ENCODE results near the gene CTNND2.

CTNND2 gene

GRCh38 chr5:11258001-11258400 lies 646.2 kb downstream of the CTNND2 start:
- no peak for DNase-seq (ENCODE audit: low spot score)

- no peak for DNase-seq (ENCODE audit: low spot score)
Observed at GRCh38 chr5:11252523-11252922, 651.7 kb downstream of the CTNND2 start.

- no peak for DNase-seq (ENCODE audit: low spot score)
Observed at GRCh38 chr5:11252075-11252474, 652.2 kb downstream of the CTNND2 start.

- DNase-seq (ENCODE audit: low spot score), result no peak
Observed at GRCh38 chr5:11251247-11251646, 653.0 kb downstream of the CTNND2 start.

GRCh38 chr5:11248966-11249365 lies 655.3 kb downstream of the CTNND2 start:
- no peak for DNase-seq (ENCODE audit: low spot score)

- DNase-seq (ENCODE audit: low spot score), result no peak
Observed at GRCh38 chr5:11247224-11247623, 657.0 kb downstream of the CTNND2 start.

- DNase-seq (ENCODE audit: low spot score), result no peak
Observed at GRCh38 chr5:11240293-11241190, 663.7 kb downstream of the CTNND2 start.

- DNase-seq (ENCODE audit: low spot score), result no peak
Observed at GRCh38 chr5:11239261-11240015, 664.8 kb downstream of the CTNND2 start.

- peak; percentile 40 for DNase-seq (ENCODE audit: low spot score)
Observed at GRCh38 chr5:11234501-11234911, 669.7 kb downstream of the CTNND2 start.

GRCh38 chr5:11230890-11231289 lies 673.4 kb downstream of the CTNND2 start:
- no peak for DNase-seq (ENCODE audit: low spot score)

GRCh38 chr5:11227064-11227463 lies 677.2 kb downstream of the CTNND2 start:
- no peak for DNase-seq (ENCODE audit: low spot score)

GRCh38 chr5:11224436-11225187 lies 679.6 kb downstream of the CTNND2 start:
- DNase-seq (ENCODE audit: low spot score), result no peak

- DNase-seq (ENCODE audit: low spot score), result peak; percentile 3
Observed at GRCh38 chr5:11222169-11222568, 682.1 kb downstream of the CTNND2 start.

GRCh38 chr5:11214864-11215644 lies 689.2 kb downstream of the CTNND2 start:
- no peak for DNase-seq (ENCODE audit: low spot score)

GRCh38 chr5:11212706-11213105 lies 691.5 kb downstream of the CTNND2 start:
- DNase-seq (ENCODE audit: low spot score), result no peak

GRCh38 chr5:11197726-11198125 lies 706.5 kb downstream of the CTNND2 start:
- DNase-seq (ENCODE audit: low spot score), result no peak

GRCh38 chr5:11191673-11192072 lies 712.6 kb downstream of the CTNND2 start:
- no peak for DNase-seq (ENCODE audit: low spot score)

- no peak for DNase-seq (ENCODE audit: low spot score)
Observed at GRCh38 chr5:11182441-11183080, 721.7 kb downstream of the CTNND2 start.

- no peak for DNase-seq (ENCODE audit: low spot score)
Observed at GRCh38 chr5:11181940-11182339, 722.3 kb downstream of the CTNND2 start.

GRCh38 chr5:11180890-11181289 lies 723.4 kb downstream of the CTNND2 start:
- no peak for DNase-seq (ENCODE audit: low spot score)
